Epithelial cell of prostate (primary cell): ENCODE results near the gene STAT1.
A peak's percentile ranks its signal among the peaks of the same experiment; 100 is the strongest.
"Not testable (repeated sequence)": the region's sequence is repeated elsewhere in the genome, so short reads cannot be mapped to it uniquely, and the experiment has no call there.

Experiments
- DNase-seq: peaks from one replicate; pipeline ENCODE4 v3.0.0-alpha.2; 2011; ENCODE audit warnings: low read depth, low spot score
- H3K27ac ChIP-seq: fragments of 450-650 bp; 2 replicates; pipeline ENCODE4 v1.5.1; 2017; ENCODE audit warnings: mild to moderate bottlenecking

STAT1 gene

DNA sequence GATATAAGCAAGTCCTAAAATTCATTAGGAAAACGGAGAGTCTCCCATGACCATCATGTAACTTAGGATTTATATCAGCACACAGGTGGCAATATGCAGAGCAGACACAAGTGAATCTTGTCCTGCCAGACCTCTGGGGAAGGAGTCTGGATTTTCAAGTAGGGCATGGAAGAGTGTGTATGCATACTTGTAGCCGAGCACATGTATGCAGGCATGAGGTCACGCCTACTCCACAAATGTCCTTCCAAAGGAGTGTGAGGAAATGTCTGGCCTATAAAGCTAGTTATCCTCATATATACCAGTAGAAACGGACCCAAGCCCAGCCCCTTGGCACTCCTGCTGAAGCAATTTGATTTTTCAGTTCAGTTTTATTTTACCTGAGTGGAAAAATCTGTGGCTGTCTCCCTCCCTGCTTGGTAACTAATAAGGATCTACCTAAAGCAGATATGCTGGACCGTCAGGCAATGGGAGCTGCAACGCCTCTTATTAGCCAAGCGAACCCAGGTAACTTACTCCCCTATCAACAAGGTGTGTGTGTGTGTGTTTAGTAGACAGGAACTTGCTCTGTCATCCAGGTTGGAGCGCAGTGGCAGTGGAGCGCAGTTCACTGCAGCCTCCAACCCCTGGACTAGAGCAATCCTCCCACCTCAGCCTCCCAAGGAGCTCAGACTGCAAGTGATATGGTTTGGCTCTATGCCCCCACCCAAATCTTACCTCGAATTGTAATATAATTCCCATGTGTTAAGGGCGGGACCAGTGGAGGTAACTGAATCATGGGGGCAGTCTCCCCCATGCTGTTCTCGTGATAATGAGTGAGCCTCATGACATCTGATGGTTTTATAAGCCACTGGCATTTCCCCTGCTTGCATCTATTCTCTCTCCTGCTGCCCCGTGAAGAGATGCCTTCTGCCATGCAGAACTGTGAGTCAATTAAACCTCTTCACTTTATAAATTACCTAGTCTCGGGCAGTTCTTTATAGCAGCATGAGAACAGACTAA is 2.8 kb downstream of the STAT1 start:
- H3K27ac ChIP-seq = no peak overlapping the region

GRCh38 chr2:191009541-191010374 is 4.2 kb downstream of the STAT1 start:
- H3K27ac ChIP-seq = no peak overlapping the region

More for the DNA sequence above, 2.8 kb downstream of the STAT1 start:
- no peak for DNase-seq

GRCh38 chr2:191008286-191008685 is 5.7 kb downstream of the STAT1 start:
- H3K27ac ChIP-seq = no peak overlapping the region
- DNase-seq = no peak

More at GRCh38 chr2:191009541-191010374, 4.2 kb downstream of the STAT1 start:
- DNase-seq = no peak

GRCh38 chr2:191006997-191007783 is 6.8 kb downstream of the STAT1 start:
- H3K27ac ChIP-seq = no peak overlapping the region
- DNase-seq = no peak

GRCh38 chr2:191006297-191006696 is 7.7 kb downstream of the STAT1 start:
- no peak for DNase-seq
- H3K27ac ChIP-seq = no peak overlapping the region

GRCh38 chr2:191003405-191004309 is 10.3 kb downstream of the STAT1 start:
- no peak overlapping the region for H3K27ac ChIP-seq

DNA sequence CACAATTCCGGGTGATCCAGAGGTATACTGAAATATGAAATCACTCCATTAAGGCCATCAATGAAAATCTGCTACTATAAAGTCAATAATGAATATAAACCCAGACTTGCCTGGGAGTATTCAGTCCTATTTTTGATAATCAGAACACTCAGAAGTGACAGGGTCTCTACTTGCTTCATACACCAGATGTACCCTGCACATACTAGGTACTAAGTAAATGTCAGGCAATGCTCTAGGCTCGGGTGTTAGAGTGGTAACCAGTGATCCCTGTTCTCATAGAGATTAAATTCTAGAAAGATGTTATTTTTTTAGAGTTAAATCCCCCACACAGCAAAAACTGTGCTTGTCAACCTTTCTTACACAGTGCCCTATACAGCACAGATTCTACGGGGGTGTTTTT is 12.3 kb downstream of the STAT1 start:
- peak overlapping the region; percentile 79 for H3K27ac ChIP-seq
- no peak for DNase-seq

More at GRCh38 chr2:191003405-191004309, 10.3 kb downstream of the STAT1 start:
- DNase-seq = no peak

DNA sequence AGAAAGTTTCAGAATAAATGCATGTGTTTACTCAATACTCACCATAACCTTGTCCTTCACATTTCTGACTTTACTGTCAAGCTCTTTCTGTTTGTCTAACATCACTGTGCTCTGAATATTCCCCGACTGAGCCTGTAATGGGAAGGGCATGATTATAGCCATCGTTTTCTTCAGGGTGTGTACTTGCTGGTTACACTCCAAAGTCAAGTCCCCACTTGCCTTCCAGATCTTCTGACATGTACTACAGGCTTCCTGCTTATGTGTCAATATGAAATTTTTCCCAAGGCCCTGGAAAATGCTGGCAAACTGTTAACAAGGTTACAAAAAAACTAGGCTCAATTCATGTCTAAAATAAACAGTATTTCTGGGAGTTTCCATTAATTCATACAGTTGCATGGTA is 12.9 kb downstream of the STAT1 start:
- peak overlapping the region; percentile 79 for H3K27ac ChIP-seq
- DNase-seq = peak; percentile 60

- no peak for DNase-seq
- peak overlapping the region; percentile 79 for H3K27ac ChIP-seq
Observed at GRCh38 chr2:190999949-191000665, 13.9 kb downstream of the STAT1 start.

DNA sequence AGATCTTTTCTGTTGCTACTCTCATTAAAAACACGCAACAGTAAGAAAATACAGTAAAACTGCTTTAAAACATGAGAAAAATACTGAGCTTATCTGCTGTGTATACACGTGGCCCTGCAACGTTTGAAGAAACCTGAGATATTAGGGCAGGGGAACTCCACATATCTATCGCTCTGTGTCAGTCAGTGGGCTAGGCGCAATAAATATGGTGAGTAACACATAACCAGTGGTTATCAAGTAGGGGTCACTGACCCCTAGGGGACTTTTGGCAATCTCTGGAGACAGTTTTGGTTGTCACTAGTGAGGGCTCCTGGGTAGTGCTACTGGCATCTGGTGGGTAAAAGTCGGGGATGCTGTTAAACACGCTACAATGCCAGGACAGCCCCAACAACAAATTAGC is 14.9 kb downstream of the STAT1 start:
- H3K27ac ChIP-seq = no peak overlapping the region
- DNase-seq = no peak

- no peak overlapping the region for H3K27ac ChIP-seq
- DNase-seq = no peak
Observed at GRCh38 chr2:190997526-190998113, 16.4 kb downstream of the STAT1 start.

DNA sequence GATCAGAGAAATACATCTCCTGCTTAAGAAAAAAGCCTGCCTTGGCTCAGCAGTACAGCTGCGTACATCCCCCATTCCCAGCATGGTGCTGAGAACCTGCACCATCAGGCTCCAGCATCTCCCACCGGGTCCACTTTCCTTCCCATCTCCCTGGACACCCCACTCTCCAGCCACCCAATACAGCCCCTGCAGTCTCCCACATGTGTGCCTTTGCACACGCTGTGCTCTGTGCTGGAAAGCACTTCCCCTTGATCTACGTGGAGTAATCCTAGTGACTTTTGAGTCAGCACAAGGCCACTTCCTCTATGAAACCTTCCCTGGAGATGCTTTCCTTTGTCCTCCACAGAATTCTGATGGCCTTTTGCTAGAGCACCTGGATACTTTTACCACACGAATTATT is 17.0 kb downstream of the STAT1 start:
- DNase-seq = no peak
- no peak overlapping the region for H3K27ac ChIP-seq

GRCh38 chr2:190996338-190996946 is 17.5 kb downstream of the STAT1 start:
- no peak for DNase-seq
- H3K27ac ChIP-seq = no peak overlapping the region

DNA sequence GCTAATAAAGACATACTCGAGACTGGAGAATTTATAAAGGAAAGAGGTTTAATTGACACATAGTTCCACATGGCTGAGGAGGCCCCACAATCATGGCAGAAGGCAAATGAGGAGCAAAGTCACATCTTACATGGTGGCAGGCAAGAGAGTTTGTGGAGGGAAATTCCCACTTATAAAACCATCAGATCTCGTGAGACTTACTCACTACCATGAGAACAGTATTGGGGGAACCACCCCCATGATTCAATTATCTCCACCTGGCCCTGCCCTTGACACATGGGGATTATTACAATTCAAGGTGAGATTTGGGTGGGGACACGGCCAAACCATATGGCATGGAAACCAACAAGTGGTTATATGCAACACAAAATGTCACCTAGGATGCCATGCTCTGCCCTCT is 18.7 kb downstream of the STAT1 start:
- not testable (repeated sequence) for H3K27ac ChIP-seq, DNase-seq

- no peak for DNase-seq
- no peak overlapping the region for H3K27ac ChIP-seq
Observed at GRCh38 chr2:190994148-190994547, 19.8 kb downstream of the STAT1 start.

- DNase-seq = no peak
- H3K27ac ChIP-seq = no peak overlapping the region
Observed at GRCh38 chr2:190993292-190993643, 20.7 kb downstream of the STAT1 start.

GRCh38 chr2:190990132-190990531 is 23.8 kb downstream of the STAT1 start:
- DNase-seq = no peak
- H3K27ac ChIP-seq = no peak overlapping the region

- H3K27ac ChIP-seq = no peak overlapping the region
- no peak for DNase-seq
Observed at GRCh38 chr2:190988910-190989309, 25.1 kb downstream of the STAT1 start.
